ENCODE measurements around the gene ASAP3. TPM values are rescaled to one million over a fixed set of nuclear protein-coding genes. Genes with fewer than 3 reads are reported as not detected.

Gene ASAP3
- total and polyA plus RNA-seq, 9 of the 15 experiments (the other 6 are each of a cell fraction or from before 2014, with no cell fraction given), result 1.7 to 31.2 (median 17.4) TPM

DNA sequence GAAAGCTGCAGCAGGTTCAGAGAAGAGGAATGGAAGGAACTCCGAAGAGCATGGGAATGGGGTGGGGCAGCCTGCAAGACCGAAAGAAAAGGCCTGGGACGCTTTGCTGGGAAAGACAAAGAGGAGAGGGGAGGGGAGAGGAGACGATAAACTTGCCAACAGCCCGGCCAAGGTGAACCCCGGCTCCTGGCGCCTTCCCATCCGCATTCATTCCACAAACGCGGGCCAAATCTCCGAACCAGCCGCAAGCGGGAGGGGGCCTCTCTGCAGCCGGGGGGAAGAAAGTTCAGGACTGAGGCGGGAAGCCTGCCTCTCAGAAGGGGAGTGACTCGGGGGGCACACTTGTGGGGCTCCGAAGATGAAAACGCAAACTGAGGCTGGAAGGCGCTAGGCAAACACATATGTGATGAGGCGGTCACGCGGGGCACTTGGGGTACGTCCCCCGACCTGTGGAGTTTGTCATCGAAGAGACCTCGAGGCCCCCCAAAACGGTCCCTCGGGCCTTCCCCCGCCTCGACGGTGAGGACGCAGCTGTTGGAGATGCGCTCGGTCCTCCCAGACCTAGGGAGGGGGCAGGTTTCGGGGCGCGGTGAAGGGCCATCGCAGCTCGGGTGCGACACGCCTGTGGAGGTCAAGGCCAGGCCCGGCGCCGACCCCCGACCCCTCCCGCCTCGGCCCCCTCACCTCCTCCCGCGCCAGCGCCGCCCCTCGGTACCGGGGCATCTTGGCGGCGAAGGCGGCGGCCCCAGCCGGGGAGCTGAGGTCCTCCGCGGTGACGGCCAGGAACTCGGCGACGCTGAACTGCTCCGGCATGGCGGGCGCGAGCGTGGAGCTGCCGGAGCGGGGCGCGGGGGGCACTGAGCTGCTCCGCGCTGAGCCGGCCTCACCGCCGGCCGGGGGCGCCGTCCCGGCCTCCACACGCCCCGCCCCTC, at the start of gene ASAP3 (continued):
- TF ChIP-seq ARID4B (CRISPR knock-in tag; IDR thresholded peaks at IDR 0.05) (peak; percentile 38), POLR2H (tag; IDR thresholded peaks at IDR 0.05; ENCODE audit: low read depth) (no peak), GATA2 (CRISPR knock-in tag; IDR thresholded peaks at IDR 0.05) (no peak), XRCC3 (IDR thresholded peaks at IDR 0.05) (no peak), ZNF354B (CRISPR knock-in tag; IDR thresholded peaks at IDR 0.05) (no peak), HNRNPH1 (optimal IDR thresholded peaks at IDR 0.05; ENCODE audit: low read depth, low read length) (no peak), SPI1 (IDR thresholded peaks at IDR 0.05; ENCODE audit: borderline replicate concordance, low read depth, low read length) (no peak), NCOA2 (IDR thresholded peaks at IDR 0.05; ENCODE audit: partially characterized antibody in 2 of 2) (no peak), RHOXF2B (CRISPR knock-in tag; conservative IDR thresholded peaks at IDR 0.05) (no peak), PRPF4 (IDR thresholded peaks at IDR 0.05; ENCODE audit: insufficient read depth, low read depth, low read length, poor library complexity, severe bottlenecking) (no peak), NR3C1 (CRISPR knock-in tag; IDR thresholded peaks at IDR 0.05) (peak; percentile 52; the same call in 1 of the 2 replicates), ZBTB11 (CRISPR knock-in tag; IDR thresholded peaks at IDR 0.05) (peak in 2 of 3 experiments; percentile 7 to 17; a peak in 1 of 6 replicates), CBX3 (IDR thresholded peaks at IDR 0.05; ENCODE audit: borderline replicate concordance in 1 of 2, low read length in 2 of 2) (no peak)
- TF ChIP-seq, protein P1, sequence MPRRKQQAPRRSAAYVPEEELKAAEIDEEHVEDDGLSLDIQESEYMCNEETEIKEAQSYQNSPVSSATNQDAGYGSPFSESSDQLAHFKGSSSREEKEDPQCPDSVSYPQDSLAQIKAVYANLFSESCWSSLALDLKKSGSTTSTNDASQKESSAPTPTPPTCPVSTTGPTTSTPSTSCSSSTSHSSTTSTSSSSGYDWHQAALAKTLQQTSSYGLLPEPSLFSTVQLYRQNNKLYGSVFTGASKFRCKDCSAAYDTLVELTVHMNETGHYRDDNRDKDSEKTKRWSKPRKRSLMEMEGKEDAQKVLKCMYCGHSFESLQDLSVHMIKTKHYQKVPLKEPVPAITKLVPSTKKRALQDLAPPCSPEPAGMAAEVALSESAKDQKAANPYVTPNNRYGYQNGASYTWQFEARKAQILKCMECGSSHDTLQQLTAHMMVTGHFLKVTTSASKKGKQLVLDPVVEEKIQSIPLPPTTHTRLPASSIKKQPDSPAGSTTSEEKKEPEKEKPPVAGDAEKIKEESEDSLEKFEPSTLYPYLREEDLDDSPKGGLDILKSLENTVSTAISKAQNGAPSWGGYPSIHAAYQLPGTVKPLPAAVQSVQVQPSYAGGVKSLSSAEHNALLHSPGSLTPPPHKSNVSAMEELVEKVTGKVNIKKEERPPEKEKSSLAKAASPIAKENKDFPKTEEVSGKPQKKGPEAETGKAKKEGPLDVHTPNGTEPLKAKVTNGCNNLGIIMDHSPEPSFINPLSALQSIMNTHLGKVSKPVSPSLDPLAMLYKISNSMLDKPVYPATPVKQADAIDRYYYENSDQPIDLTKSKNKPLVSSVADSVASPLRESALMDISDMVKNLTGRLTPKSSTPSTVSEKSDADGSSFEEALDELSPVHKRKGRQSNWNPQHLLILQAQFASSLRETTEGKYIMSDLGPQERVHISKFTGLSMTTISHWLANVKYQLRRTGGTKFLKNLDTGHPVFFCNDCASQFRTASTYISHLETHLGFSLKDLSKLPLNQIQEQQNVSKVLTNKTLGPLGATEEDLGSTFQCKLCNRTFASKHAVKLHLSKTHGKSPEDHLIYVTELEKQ (CRISPR knock-in tag; IDR thresholded peaks at IDR 0.05), result no peak
